NCI-H2029 treated with DMSO at 0.1 percent for 48 hours (cell line): ENCODE data around the gene RSPH10B.
"Not testable (repeated sequence)": the region's sequence is repeated elsewhere in the genome, so short reads cannot be mapped to it uniquely, and the experiment has no call there.

ENCODE experiments used
- DNase-seq: peaks from one replicate; lab custom pipeline; 2025; lab: John Stamatoyannopoulos, UW

Gene RSPH10B

DNA sequence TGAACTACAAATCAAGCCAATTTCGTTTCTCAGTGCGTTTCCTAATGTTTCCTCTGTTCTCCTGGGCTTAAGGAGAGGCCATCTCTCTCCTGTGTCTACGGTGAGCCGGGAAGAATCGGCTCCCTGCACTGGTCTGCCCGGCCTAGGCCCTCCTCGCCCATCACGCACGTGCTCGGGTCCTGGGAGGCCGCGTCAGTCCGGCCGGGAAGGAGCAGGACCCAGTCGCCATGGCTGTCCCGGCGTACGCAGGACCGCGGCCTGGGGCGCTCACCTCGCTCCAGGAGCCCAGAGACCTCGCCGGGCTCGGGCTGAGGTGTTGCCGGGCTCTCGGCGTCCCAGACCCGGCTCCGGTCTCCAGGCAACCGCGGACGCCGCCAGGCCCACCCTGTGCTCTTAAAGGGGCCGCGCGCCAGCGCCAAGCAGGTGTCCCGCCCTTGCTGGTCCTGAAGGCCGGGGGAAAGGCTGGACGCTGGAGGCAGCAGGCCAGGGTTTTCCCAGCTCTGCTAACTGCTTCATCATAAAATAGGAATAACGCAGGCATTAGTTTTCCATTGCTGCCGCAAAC lies at the start of gene RSPH10B:
RSPH10B (minus strand) TSS at position 343 of the 565 bp plus-strand sequence. CDS start 3,573 bp downstream, outside the sequence.
- not testable (repeated sequence) for DNase-seq

GRCh38 chr7:6016653-6016966 lies 46.1 kb upstream of the RSPH10B start:
- DNase-seq: no peak

DNA sequence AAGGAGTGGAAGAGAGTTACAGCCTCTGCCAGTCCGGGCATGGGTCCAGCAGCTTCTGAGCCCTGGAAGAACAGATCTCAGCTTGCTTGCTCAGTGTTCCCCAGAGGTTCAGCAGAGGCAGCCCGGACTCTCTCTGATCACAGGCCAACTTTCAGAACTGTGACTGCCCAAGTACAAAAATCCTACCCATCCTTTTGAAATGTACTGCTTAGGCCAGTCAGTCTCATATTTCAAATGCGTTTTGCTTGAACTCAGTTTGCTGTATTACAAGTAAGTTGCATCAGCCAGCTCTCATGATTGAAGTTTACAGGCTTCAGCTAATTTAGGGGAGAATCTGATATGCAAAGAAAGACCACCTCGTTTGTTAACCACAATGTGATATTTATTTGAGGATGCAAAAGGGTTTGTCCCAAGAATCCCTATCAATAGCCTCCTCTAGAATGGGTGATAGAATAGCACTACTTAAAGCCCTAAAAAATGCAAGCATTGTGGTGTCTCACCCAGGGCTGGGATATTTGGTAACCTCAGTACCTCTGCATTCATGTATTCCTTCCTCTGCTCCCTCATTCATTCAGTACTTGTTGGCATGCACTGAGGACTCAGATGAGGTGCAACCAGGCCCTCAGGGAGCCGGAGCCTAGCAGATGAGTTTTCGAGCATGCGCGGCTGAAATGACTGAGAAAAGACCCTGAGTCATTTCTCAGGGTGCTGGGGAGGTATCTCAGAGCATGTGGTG lies 45.6 kb upstream of the RSPH10B start:
- DNase-seq: peak; percentile 41

DNA sequence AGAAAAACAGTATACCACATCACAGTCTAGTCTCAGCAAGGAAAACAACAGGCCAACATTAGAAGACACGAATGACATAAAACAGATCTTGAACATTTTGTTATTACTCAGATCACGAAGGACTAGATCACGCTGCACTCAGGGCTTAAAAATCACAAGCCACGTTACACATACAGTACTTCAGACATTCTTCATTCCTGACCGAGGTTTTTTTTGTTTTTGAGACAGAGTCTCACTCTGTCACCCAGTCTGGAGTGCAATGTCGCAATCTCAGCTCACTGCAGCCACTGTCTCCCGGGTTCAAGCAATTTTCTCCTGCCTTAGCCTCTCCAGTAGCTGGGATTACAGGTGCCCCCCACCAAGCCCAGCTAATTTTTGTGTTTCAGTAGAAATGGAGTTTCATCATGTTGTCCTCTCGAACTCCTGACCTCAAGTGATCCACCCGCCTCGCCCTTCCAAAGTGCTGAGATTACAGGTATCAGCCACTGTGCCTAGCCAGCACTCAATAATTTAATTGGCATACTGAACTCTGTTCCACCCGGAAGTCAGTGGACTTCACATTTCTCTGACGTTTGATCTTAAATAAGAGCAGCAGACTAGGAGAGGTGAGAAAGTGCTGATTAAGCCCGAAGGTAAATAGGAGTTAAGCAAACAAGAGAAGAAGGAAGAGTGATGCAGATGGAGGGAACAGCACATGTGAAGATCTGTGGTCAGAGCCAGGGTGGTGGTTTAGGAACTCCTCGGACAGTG lies 42.0 kb upstream of the RSPH10B start:
- DNase-seq: peak; percentile 44

DNA sequence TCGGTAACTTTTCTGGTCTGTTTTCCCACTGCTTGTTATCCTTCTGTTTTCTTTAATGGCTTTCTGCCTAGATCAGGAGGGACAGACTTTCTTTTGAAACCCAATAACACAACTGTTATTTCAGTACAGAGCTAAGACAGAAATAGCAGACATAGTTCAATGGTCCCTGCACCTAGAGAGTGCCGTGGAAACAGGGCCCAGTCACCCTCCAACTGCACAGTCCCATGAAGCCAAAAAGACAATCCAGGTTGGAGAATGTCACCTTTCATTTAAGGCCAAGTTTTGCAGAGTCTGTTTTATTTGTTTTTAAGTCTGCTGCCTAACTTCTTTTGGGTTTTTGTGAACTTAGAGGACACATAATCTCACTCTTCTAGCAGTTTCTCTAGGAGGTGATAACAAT lies 41.1 kb upstream of the RSPH10B start:
- DNase-seq: no peak

- not testable (repeated sequence) for DNase-seq
Observed at GRCh38 chr7:6010370-6010769, 39.9 kb upstream of the RSPH10B start.

DNA sequence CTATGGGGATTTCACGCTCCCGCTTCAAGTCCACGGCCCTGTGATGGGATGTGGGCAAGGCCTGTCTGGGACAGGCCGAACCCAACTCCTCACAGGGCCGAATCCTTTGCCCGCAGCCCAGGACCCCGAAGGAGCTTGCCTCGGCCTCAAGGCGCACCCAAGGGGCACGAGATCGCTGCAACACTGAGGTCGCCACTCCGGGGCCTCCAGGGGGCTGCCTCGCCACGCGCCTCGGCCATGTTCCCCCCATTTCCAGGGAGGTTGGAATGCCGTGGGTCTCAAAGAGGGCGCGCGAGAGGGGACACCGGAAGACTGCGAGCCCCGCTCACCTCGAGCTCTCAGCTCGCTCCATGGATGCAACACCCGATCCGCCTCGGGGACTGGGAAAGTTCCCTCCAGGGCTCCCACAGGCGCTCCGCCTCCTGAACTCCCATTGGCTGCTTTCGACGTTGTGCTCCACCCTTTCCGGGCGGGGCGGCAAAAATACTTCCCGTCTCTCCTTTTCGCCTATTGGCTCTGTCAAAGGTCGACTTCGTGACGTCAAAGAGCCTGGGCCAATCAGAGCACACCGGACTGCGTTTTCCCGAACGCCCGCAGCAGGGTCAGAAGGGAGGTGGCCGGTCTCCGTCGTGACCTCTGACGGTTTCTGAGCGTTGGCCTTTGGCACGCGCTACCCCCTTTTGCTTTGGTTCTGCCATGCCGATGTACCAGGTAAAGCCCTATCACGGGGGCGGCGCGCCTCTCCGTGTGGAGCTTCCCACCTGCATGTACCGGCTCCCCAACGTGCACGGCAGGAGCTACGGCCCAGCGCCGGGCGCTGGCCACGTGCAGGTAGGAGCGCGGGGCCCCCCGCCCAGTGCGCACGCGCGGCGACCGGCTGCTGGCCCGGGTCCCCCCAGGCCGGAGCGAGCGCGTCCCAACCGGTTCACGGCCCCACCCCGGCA lies 38.5 kb upstream of the RSPH10B start, which contains the start of the genes AIMP2 and PMS2:
AIMP2 (plus strand) TSS at position 605 of the 944 bp plus-strand sequence; CDS start at position 697, 92 bp downstream.
PMS2 (minus strand) TSS at position 382 of the 944 bp plus-strand sequence; CDS start at position 352, 30 bp downstream.
- DNase-seq: peak; percentile 94

DNA sequence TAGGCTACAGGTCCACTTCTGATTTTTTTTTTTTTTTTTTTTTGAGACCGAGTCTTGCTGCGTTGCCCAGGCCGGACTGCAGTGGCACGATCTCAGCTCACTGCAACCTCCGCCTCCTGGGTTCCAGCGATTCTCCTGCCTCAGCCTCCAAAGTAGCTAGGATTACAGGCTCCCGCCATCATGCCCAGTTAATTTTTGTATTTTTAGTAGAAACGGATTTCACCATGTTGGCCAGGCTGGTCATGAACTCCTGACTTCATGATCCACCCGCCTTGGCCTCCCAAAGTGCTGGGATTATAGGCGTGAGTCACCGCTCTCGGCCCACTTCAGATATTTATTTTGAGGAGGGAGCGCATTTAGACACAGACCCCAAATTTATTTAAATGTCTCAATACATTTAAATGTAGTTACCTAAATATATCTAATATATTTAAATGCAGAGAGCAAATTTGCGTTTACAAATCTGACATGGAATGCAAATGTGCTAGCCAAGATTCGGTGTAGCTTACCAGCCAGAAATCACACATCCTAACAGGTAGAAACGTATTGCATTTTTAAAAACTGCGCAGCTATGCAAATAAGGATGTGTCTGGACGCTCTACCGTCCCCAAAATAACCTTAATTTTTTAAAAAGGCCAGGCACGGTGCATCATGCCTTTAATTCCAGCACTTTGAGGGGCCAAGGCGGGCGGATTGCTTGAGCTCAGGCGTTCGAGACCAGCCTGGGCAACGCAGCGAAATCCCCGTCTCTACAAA lies 37.5 kb upstream of the RSPH10B start:
- DNase-seq: not testable (repeated sequence)

- no peak for DNase-seq
Observed at GRCh38 chr7:6007386-6007785, 36.9 kb upstream of the RSPH10B start.

GRCh38 chr7:5997210-5997808 lies 26.8 kb upstream of the RSPH10B start:
- DNase-seq: peak; percentile 40

DNA sequence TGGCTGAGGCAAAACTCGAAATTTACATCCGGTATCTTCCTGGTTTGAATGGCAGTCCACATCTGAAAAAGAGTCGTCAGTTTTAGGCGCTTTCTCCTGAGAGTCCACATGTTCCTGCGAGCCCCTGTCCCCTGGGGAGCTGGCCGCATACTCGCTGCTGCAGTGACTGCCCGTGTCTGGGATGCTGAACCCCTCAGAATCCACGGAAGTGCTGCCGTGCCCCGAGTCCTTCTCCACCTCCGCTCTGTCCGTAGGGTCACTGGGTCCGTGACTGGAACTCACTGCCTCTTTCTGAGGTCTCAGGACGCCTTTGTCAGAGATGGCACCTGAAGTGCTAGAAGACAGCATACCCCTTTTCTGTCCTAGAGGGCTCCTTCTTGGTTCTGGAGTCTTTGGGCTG lies 16.6 kb upstream of the RSPH10B start:
- not testable (repeated sequence) for DNase-seq

- not testable (repeated sequence) for DNase-seq
Observed at GRCh38 chr7:5979680-5980314, 9.3 kb upstream of the RSPH10B start.

GRCh38 chr7:5973580-5973979 lies 3.1 kb upstream of the RSPH10B start:
- not testable (repeated sequence) for DNase-seq

- not testable (repeated sequence) for DNase-seq
Observed at GRCh38 chr7:5963810-5964209, 6.7 kb downstream of the RSPH10B start.

- not testable (repeated sequence) for DNase-seq
Observed at GRCh38 chr7:5963205-5963604, 7.3 kb downstream of the RSPH10B start.

DNA sequence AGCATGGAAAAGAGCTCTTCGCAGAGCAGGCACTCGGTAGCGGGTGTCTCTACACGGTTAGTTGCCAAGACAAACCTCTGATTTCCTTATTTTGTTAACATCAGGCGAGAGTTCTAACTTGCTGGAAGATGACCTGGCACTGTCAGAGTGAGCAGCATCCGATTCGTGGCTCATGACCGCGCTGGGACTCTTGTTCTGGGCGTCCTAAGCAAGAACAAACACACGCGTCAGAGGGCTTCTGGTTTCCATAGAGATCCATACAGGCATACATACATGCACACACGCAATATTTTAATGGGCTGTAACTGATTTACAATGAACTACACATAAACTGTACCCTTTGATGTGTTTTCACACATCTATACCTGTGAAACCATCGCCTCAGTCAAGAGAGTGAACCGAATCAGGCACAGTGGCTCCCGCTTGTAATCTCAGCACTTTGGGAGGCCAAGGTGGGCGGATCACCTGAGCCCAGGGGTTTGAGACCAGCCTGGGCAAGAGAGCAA lies 35.5 kb downstream of the RSPH10B start:
- not testable (repeated sequence) for DNase-seq

GRCh38 chr7:5931905-5932644 lies 38.4 kb downstream of the RSPH10B start:
- not testable (repeated sequence) for DNase-seq

- not testable (repeated sequence) for DNase-seq
Observed at GRCh38 chr7:5931250-5931649, 39.2 kb downstream of the RSPH10B start.

GRCh38 chr7:5930290-5930689 lies 40.2 kb downstream of the RSPH10B start:
- DNase-seq: not testable (repeated sequence)
